Inflammatory macrophage treated with lipopolysaccharide for 1 hour (primary cell): ENCODE measurements around the gene MRM1.

ENCODE experiments used
- DNase-seq, 2 donors: peaks; one replicate each; pipeline ENCODE4 v3.0.0-alpha.2; 2020 to 2022

Gene MRM1

GRCh38 chr17:36632916-36633771 is 31.8 kb downstream of the MRM1 start:
- DNase-seq = no peak

DNA sequence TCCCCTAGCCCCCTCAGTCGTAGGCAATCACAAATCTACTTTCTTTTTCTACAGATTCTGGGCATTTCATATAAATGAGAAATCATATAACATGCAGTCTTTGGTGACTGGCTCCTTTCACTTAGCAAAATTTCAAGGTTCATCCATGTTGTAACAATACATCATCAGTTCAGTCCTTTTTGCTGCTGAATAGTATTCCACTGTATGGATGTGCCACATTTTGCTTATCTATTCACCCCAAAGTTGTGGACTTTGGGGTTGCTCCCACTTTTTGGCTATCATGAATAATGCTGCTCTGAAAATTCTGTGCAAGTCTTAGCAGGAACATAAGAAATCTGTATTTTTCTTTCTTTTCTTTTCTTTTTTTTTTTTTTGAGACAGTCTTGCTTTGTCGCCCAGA is 39.0 kb downstream of the MRM1 start:
- DNase-seq = no peak

GRCh38 chr17:36640836-36641235 is 39.5 kb downstream of the MRM1 start:
- DNase-seq = no peak

DNA sequence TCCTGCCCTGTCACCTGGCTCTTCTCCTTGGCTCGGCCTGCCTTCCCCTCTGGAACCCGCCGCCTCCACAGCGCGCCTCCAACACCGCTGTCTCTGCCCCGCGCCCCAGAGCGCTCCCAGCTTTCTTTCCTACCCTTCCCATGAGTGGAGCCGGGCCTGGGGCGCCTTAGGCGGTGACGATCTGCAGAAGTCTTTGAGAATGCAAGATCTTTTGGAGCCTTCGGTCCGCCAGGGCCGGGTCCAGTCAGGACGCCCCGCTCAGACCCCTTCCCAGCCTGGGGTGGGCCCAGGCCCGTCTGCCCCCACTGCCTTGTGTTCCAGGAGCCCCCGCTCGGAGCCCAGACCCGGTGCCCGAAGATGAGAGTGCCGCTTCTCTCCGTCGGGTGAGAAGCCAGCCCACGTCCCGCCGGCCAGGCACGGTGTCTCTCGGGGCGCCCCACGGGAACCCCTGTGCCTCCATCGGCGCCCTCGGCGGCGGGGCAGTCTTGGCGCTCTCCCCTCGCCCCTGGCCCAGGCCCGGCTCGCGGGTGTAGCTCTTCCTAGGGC is 40.0 kb downstream of the MRM1 start:
- DNase-seq = no peak

- no peak for DNase-seq
Measured at GRCh38 chr17:36641877-36642845, 40.8 kb downstream of the MRM1 start.

GRCh38 chr17:36643086-36643685 is 41.8 kb downstream of the MRM1 start:
- DNase-seq = no peak

DNA sequence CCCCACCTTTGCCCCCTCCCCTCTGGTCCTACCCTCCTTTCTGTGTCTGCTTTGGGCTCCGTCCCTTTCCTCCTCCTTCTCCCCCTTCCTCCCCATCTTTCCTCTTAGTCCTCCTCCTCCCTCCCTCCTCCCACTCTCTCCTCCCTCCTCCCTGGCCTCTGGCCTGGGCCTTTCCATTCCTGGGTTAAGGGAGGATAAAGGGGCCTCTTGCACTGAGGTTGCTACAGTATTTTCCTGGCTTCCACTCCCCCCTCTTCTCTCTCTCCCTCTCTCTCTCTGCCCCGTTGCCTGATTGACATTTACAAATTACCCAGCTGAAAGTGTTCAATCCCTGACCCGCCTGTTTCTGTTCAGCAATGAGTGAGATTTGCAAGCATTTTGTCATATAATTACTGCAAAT is 44.0 kb downstream of the MRM1 start:
- DNase-seq = no peak

GRCh38 chr17:36647636-36648035 is 46.3 kb downstream of the MRM1 start:
- DNase-seq = no peak

DNA sequence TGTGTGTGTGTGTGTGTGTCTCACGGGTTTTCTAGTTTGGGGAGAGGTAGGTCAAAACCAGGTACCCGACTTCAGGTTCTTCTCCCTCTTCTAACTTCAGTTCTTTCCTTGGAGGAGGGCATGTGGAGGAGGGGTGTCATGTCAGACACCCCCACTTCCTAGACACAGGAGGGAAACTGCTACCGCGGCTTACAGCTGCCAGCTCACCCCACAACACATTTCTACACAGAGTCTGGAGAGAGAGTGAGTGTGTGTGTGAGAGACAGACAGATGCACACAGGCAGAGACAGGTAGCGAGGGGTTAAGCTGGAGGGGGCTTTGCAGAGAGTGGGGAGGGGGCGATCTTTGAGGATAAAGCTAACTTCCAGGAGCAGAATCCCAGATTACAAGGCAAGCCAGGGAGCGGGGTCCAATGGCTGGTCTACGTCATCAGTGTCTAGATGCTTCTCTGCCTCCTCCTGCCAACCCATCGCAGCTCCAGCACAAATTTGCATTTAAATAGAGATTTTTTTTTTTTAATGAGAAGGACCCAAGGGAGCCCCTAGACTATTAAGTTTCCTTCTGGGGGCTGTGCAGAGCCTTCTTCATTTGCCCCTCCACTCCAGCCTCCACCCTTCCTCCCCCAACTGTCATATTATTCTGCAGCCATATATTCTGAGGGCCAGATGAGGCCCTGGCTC is 48.9 kb downstream of the MRM1 start:
- DNase-seq = no peak

DNA sequence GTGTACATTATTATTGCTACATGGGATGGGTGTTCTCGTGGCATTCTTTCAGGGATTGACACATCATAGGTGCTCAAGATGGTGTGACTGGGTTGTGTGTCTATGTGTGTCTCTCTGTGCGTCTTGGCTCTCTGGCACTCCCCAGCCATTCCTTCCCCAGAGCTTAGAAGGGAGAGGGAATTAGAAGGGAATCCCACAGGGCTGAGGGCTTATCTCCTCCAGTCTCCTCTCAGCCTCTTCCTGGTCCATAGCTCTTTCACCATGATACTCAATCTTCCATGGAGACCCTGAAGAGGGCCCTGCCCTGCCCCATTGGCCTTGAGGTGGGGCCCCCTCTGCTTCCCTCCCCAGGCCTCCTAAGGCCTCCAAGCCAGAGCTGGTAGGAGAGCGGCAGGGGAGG is 52.0 kb downstream of the MRM1 start:
- DNase-seq = no peak

DNA sequence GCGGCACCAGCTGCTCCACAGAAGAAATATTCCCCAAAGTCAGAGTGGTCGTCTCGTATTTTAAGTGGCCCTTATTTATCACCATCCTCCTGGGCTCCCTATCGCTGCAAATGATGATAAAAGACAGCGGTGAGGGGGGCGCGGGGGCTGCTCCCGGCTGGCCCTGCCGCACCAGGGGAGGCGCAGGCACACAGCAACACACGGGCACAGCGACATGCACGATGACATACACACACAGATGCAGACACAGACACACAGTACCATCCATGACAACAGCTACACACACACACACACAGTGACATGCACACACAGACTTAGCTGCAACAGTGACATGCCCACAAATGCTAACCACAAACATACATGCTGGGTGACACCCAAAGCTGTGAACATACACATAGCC is 52.5 kb downstream of the MRM1 start:
- no peak for DNase-seq

DNA sequence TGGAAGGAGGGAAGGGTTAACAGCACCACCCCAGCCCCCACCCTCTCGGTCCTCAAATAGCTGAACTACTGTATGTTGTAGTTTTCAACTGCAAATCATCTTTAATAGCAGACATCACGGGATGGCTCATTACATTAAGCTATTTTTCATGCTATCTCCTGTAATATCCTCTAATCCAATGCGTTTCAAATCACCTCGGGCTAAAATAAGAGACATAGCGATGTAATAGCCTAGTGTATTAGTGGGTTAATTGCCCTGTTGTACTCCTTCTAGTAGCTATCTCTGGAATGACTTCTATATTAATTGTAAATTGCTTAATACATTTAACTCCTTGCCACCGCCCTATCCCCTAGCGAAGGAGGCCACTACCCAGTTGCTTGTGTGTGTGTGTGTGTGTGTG is 54.3 kb downstream of the MRM1 start:
- no peak for DNase-seq

DNA sequence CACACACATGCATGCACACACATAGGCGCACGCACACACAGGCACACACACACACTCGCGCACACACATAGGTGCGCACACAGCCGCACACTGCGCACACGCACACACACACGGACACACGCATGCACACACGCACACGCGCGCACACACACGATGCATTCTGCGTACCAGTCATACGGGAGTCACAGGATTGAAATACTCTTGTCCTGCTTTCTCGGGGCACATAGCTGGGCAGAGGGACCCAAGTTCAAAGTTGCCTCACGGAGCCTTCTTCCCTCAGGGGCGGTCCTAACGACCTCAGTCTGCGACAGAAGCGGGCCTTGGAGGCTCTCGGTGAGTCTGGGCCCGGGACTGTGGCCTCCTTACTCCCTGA is 56.0 kb downstream of the MRM1 start:
- no peak for DNase-seq

DNA sequence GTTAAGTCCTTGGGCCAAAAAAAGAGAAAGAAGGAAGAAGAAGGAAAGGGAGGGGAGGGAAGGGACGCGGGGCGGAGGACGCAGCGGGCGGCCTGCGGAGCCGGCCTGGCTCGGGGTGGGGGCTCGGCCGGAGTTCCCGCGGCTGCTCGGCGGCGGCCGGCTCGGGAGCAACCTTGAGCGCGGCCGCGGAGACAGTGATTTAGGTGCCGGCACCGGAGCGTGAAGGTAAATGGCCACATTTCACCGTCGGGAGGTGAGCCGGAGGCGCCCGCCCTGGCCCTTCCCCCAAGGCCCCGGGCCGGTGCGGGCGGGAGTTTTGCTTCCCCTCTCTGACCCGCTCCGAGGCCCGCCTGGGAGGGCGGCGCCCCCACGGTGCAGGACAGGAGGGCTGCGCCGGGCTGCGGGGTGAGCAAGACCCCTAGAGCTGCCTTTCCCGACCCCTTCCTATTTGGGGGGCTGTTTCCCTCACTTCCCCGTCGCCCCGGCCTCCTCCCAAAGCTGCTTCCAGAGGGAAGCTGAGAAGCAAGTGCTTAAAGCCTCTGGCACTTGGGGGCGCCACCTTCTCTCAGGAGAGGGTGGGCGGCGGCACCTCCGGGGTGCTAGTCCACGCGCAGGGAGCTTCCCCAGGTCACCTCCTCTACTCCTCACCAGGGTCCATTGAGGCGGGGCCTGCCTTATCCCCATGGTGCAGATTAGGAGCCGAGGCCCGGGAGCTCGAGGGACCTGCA is 56.5 kb downstream of the MRM1 start:
- DNase-seq = no peak
